Measurements from ENCODE around the gene POLE.

- TF ChIP-seq, protein P1, sequence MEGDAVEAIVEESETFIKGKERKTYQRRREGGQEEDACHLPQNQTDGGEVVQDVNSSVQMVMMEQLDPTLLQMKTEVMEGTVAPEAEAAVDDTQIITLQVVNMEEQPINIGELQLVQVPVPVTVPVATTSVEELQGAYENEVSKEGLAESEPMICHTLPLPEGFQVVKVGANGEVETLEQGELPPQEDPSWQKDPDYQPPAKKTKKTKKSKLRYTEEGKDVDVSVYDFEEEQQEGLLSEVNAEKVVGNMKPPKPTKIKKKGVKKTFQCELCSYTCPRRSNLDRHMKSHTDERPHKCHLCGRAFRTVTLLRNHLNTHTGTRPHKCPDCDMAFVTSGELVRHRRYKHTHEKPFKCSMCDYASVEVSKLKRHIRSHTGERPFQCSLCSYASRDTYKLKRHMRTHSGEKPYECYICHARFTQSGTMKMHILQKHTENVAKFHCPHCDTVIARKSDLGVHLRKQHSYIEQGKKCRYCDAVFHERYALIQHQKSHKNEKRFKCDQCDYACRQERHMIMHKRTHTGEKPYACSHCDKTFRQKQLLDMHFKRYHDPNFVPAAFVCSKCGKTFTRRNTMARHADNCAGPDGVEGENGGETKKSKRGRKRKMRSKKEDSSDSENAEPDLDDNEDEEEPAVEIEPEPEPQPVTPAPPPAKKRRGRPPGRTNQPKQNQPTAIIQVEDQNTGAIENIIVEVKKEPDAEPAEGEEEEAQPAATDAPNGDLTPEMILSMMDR (IDR thresholded peaks at IDR 0.05; ENCODE audit: low read depth, low read length, missing input control) = no peak
- TF ChIP-seq RAD21 (IDR thresholded peaks at IDR 0.05) (no peak), TAF1 (conservative IDR thresholded peaks at IDR 0.05) (no peak), ATF3 (IDR thresholded peaks at IDR 0.05) (no peak), EGR1 (IDR thresholded peaks at IDR 0.05; ENCODE audit: low read depth in 2 of 2) (no peak), YY1 (IDR thresholded peaks at IDR 0.05) (no peak), RXRA (IDR thresholded peaks at IDR 0.05) (no peak)
- TF ChIP-seq, protein P2, sequence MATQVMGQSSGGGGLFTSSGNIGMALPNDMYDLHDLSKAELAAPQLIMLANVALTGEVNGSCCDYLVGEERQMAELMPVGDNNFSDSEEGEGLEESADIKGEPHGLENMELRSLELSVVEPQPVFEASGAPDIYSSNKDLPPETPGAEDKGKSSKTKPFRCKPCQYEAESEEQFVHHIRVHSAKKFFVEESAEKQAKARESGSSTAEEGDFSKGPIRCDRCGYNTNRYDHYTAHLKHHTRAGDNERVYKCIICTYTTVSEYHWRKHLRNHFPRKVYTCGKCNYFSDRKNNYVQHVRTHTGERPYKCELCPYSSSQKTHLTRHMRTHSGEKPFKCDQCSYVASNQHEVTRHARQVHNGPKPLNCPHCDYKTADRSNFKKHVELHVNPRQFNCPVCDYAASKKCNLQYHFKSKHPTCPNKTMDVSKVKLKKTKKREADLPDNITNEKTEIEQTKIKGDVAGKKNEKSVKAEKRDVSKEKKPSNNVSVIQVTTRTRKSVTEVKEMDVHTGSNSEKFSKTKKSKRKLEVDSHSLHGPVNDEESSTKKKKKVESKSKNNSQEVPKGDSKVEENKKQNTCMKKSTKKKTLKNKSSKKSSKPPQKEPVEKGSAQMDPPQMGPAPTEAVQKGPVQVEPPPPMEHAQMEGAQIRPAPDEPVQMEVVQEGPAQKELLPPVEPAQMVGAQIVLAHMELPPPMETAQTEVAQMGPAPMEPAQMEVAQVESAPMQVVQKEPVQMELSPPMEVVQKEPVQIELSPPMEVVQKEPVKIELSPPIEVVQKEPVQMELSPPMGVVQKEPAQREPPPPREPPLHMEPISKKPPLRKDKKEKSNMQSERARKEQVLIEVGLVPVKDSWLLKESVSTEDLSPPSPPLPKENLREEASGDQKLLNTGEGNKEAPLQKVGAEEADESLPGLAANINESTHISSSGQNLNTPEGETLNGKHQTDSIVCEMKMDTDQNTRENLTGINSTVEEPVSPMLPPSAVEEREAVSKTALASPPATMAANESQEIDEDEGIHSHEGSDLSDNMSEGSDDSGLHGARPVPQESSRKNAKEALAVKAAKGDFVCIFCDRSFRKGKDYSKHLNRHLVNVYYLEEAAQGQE (IDR thresholded peaks at IDR 0.05) = no peak
- TF ChIP-seq, protein P3, sequence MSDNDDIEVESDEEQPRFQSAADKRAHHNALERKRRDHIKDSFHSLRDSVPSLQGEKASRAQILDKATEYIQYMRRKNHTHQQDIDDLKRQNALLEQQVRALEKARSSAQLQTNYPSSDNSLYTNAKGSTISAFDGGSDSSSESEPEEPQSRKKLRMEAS (IDR thresholded peaks at IDR 0.05) = no peak
Observed at GRCh38 chr12:132629330-132629729, 57.8 kb downstream of the POLE start.
